Cerebellar nuclear complex (tissue), 1 donor: Measurements from ENCODE around the gene COL6A2.
"Not testable (repeated sequence)": the region's sequence is repeated elsewhere in the genome, so short reads cannot be mapped to it uniquely, and the experiment has no call there.

Experiments used
- DNase-seq, 2 experiments: peaks; one replicate each; lab custom pipeline; 2025; lab: John Stamatoyannopoulos, UW

Gene COL6A2

GRCh38 chr21:46079352-46080170 is 18.4 kb upstream of the COL6A2 start:
- no peak for DNase-seq

DNA sequence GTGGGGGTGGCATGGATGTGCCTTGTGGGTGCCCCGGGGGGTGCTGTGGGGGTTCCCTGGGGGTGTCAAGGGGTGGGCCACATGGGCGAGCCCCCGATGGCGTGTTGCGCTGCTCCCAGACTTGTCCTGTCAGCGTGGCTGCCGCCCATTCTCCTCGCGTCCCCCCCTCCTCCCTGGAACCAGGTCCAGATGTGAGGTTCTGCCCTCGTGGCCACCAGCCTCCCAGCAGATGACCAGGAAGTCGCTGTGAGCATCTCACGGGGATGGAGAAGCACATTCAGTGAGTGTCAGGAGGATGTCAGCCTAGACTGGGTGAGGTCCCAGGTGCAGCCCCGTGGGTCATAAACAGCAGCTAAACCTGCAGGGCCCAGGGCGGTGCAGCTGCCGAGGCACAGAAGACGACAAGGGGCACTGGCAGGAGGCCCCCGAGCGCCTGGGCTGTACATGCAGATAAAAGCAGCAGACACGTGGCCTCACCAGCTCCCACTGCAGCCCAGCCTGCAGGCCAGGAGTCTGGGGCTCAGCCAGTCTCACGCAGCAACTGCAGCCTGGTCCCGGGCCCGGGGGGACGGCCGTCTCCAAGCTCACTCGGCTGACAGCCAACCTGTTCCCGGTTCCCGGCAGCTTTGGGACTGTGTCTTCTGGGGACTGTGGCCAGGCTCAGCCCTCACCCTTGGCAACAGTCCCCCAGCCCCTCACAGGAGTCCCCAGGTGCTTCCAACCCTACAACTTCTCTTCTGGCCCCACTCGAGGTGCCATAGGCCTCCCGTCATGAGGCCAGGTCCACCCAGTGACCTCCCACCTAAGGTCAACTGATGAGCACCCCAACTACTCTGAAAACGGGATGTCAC is 17.5 kb upstream of the COL6A2 start:
- no peak for DNase-seq

- no peak for DNase-seq
Measured at GRCh38 chr21:46081022-46081861, 16.7 kb upstream of the COL6A2 start.

DNA sequence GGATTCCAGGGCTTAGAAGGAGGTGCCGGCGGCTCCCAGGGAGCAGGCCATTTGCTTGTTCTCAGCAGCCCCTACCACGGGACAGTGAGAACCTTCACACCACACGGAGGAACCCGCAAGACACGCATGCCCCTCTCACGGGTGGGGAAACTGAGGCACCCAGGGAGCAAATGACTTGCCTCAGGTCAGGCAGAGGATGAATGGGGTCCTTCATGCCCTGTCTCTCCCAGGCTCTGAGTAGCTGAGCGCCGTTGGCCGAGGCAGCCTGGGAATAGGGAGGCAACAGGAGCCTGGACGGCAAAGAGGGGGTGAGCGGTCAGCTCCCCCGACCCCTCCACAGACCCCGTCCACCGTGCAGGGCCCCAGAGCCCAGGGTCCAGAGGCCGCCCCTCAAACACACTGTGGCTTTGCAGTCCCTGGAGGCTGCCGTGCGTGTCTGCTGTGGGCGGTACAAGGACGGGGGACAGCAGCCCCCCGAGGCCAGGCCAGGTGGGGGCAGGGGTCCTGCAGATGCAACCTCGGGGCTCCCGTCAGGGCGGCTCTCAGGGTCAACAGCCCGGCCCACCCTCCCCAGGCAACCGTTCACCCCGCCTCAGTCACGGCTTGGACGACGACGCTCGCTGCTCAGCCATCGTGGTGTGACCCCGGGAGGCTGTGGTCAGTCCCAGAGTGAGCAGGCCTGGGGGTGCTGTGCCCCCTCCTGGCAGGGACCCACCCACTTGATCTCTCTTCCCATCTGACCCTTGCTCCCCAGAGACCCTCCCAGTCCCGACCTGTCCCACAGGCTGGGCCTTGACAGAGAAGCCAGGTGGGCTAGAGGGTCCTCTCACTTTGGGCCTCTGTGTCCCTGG is 15.8 kb upstream of the COL6A2 start:
- DNase-seq, result no peak

DNA sequence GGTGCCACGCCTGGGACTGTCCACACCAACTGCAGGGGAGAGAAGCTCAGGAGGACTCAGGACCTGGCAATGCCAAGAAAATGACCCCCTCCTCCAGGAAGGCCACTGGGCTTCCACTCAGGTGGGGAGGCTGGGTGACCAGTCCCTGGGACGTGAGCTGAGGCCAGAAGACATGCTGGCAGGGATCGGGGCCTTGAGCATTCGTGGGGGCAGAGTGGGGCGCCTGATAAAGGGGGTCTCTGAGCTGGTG is 15.3 kb upstream of the COL6A2 start:
- DNase-seq, result no peak

DNA sequence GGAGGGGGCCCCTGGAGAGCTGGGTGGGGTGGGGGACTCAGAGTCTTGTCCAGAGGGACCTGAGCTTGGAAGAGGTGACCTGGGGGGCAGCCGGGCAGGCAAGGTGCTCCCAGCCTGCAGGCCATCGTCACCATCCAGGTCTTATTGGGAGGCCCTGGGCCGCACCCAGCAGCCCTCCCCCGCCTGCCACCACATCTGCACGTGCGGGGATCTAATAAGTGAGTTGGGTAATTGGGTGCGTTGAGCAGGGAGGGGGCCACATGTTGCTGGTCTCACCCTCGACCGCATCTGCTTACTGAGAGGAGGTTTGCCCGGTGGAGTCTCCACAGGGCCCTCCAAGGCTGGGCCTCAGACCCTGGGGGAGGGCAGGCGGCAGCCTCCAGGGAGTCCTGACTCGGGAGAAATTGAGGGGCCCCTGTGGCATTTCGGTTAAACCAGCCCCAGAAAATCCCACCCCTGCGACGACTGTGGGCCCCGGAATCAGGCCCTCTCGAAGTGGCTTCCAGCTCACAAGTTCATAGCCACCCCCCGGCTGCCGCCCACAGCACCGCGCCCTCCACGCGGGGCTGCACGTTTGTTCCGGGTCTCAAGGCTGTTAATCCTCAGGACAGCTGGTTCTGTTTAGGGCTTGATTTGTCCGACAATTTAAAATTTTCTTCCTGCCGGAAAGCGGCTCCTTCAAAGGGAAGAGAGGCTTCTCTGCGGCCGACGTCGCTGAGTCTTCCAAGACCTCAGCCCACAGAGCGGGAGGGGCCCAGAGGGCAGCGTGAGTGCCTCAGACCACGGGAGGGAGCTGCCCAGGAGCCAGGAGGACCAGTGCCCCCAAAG is 14.7 kb upstream of the COL6A2 start:
- DNase-seq, result no peak

DNA sequence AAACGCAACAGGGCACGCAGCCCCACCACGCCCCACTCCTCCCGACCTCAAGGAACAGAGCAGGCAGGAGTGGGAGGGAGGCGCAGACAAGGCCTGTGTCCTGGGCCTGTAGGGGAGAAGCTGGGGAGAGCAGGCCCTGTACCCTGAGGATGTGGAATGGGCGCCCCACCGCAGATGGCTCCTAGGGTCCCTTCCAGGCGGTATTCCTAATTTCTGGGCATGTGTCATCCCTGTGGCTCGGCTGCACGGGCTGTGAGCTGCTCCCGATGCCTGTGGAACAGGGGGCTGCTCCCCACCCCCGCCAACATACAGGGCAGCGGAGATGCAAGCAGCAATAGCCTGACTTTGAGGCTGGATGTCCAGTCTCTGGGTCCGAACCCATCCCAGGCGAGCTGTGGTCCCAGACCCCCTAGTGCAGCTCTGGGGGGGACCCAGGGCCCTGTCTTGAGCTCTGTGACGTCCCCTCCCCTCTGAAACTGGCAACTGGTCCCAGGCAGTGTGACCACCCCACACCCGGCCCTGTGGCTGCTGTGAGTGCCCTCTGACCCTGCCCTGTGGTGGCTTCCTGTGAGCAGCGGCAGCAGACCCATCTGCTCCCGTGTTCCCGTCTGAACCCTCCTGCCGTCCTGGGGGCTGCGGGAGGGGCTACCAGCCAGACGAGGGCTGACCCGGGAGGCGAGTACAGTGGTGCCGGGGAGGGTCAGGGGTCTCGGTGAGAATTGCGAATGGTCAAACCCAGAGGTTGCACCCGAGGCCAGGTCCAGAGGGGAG is 13.9 kb upstream of the COL6A2 start:
- no peak for DNase-seq

DNA sequence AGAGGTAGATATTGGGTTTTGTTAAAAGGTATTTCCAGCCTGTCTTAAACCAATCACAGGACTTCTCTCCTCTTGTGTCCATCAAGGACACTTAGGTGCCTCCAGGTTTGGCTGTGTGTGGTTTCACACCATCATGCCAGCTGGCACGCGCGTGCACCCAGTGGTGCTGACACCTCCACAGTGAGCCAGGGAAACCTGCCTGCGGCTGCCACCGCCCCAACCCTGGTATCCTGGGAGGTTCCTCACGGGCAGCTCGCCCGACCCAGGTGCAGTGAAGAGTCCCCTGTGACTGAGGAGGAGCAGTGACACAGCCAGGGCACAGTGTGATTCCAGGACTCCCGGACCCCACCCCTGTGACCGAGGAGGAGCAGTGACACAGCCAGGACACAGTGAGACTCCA is 13.2 kb upstream of the COL6A2 start:
- DNase-seq, result no peak

DNA sequence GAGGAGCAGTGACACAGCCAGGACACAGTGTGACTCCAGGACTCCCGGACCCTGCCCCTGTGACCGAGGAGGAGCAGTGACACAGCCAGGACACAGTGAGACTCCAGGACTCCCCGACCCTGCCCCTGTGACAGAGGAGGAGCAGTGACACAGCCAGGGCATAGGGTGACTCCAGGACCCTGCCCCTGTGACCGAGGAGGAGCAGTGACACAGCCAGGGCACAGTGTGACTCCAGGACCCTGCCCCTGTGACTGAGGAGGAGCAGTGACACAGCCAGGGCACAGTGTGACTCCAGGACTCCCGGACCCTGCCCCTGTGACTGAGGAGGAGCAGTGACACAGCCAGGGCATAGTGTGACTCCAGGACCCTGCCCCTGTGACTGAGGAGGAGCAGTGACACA is 12.7 kb upstream of the COL6A2 start:
- not testable (repeated sequence) for DNase-seq

DNA sequence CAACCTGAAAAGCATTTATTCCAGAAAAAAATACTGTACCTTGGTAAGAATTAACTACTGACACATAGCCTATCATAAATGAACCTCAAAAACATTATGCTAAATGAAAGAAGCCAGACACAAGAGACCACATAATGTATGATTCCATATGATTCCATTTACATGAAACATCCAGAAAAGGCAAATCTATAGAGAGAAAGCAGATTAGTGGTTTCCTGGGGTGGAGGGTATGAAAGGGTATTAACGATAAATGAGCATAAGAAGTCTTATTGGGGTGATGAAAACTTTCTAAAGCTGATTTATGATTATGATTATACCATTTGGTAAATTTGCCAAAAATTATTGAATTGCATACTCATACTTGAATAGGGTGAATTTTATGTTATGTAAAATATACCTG is 10.3 kb upstream of the COL6A2 start:
- no peak for DNase-seq

DNA sequence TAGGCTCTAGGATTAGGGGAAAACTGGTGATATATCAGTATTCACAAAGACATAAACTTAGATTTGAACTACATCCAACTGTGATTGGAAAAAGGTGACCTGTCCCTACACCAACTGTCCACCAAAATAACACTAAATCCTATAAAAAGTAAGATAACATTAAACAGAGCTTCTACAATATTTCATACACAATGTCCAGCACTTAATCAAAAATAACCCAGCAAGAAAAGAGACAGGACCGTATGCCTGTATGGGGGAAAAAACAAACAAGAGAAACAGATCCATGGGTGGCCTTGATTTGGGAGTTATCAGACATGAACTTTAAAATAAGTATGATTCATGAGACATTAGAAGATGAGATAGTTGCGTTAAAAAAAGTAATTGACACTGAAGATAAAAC is 9.7 kb upstream of the COL6A2 start:
- no peak for DNase-seq

DNA sequence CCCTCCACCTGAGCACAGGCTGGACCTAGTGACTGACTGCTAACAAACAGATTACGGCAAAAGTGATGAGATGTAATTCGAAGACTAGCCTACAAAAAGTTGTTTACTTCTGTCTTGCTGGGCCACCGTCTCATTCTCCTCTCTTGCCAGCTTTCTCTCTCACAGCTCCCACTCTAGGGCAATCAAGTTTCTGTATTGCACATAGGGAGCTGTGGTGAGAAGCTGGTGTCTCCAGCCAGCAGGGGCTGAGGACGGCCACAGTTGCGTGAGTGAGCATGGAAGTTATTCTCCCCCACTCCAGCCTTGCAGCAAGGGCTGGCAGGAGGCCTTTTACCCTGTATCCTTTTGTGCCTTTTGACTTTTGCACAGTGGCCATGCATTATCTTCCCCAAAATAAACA is 8.6 kb upstream of the COL6A2 start:
- DNase-seq, result no peak

DNA sequence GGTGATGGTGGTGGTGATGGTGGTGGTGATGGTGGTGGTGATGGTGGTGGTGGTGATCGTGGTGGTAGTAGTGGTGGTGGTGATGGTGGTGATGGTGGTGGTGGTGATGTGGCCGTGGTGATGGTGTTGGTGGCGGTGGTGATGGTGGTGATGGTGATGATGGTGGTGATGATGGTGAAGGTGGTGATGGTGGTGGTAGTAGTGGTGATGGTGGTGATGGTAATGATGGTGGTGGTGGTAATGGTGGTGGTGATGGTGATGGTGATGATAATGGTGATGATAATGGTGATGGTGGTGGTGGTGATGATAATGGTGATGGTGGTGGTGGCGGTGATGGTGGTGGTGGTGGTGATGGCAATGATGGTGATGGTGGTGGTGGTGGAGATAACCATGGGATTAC is 6.8 kb upstream of the COL6A2 start:
- no peak for DNase-seq

GRCh38 chr21:46091631-46092025 is 6.3 kb upstream of the COL6A2 start:
- DNase-seq, result no peak

GRCh38 chr21:46092026-46092764 is 5.7 kb upstream of the COL6A2 start:
- DNase-seq, result no peak

DNA sequence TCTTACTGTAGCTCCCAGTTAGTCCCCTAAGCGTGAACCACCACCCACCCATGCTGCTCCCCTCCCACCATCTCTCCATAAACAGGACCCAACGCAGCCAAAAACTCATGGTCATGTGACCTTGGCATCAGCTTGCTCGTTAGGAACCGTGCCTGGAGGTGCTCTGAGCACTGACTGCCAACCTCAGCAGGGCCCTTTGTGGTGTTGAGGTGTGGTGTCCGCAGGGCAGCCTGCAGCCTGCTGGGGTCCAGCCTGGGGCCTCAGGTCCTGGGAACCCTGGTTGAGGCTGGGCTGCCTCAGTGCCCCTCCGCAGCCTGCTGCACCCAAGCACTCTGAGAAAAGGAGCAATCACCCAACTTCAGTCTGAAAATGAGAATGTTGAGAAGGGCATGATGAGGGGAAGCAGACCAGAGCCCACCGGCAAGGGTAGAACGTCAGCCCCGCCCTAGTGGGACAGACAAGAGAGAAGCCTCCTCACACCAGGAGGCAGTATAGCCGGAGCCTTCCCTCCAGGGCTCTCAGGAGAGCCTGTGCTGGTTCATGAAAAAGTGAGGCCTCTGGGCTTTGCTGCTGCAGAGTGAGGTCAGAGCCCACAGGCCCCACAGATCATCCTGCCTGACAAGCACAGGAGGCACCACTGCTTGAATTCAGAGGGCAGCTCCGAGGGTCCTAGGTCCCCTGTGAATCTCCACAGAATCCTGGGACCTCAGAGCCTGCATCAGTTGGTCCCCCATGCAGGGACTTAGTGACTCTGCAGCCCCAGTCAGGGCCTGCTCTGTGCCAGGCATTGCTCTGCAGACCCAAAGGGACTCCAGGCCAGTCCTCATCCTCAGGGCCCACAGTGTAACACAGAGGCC is 4.9 kb upstream of the COL6A2 start:
- no peak for DNase-seq

DNA sequence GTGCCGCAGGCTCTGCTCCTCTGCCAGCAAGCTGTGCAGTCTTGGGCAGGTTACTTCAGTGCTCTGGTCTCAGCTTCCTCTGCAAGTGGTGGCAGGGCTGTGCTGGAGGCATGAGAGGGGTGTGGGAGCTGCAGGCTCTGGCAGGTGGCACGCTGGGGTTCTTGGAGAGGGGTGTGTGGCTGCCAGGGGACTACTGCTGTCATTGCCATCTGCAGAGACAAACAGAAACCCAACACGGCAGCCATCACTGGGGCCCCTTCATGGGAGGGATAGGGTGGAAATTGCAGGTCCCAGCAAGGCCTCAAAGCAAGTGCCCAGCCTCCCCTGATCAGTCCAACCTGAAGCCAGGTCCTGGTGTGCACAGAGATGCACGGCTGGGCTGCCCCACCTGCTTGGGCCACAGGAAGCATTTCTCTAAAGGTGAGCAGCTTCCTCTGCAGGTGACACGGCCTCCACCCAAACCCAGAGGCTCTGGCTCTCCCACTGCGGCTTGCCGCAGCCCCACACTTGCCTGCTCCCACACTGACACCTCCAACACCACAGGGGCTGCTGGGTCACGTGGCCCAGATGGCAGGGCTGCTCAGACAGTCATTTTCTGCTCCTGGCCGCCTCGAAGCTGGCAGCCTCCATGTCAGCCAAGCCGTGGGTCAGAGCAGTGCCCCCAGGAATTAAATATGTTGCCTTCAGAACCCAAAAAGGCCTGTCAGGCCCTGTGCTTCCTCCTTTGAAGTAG is 4.1 kb upstream of the COL6A2 start:
- no peak for DNase-seq
